Measurements from ENCODE around the gene LITAF. TPM values are rescaled to one million over a fixed set of nuclear protein-coding genes. Genes with fewer than 3 reads are reported as not detected.
A peak's percentile ranks its signal among the peaks of the same experiment; 100 is the strongest.

Gene LITAF
- total and polyA plus RNA-seq, 4 donors: 5.2 to 65.2 (median 36.0) TPM

- TF ChIP-seq JUND (IDR thresholded peaks at IDR 0.05) (peak in 1 of 2 donors; percentile 31), REST (IDR thresholded peaks at IDR 0.05) (no peak), FOXA2 (IDR thresholded peaks at IDR 0.05) (peak; percentile 22), TAF1 (conservative IDR thresholded peaks at IDR 0.05) (no peak), SP1 (IDR thresholded peaks at IDR 0.05) (no peak)
These were observed 2.7 kb downstream of the LITAF start (continued) for GRCh38 chr16:11583889-11584565.

GRCh38 chr16:11583166-11583565, 3.6 kb downstream of the LITAF start:
- DNase-seq (ENCODE audit: low spot score): no peak
- TF ChIP-seq SP1 (IDR thresholded peaks at IDR 0.05) (no peak), MAX (IDR thresholded peaks at IDR 0.05) (no peak), YY1 (IDR thresholded peaks at IDR 0.05) (no peak), ZBTB33 (IDR thresholded peaks at IDR 0.05) (no peak), FOXA2 (IDR thresholded peaks at IDR 0.05) (no peak)

GRCh38 chr16:11582157-11582814, 4.4 kb downstream of the LITAF start:
- TF ChIP-seq FOXA2 (IDR thresholded peaks at IDR 0.05): no peak
- no peak for TF ChIP-seq EGR1 (IDR thresholded peaks at IDR 0.05; ENCODE audit: low read depth in 2 of 2)
- no peak for TF ChIP-seq TAF1 (conservative IDR thresholded peaks at IDR 0.05)
- TF ChIP-seq HNF4G (IDR thresholded peaks at IDR 0.05): no peak
- no peak for TF ChIP-seq ZBTB33 (IDR thresholded peaks at IDR 0.05)
- no peak for TF ChIP-seq SP1 (IDR thresholded peaks at IDR 0.05)
- Histone ChIP-seq H3K36me3 (ENCODE audit: control insufficient read depth in 4 of 4, insufficient read depth in 3 of 4, low read depth in 1 of 4, low read length in 3 of 4) (no peaks in the 10 kb centered on the region), H3K9me3 (ENCODE audit: control insufficient read depth in 4 of 4, low read length in 3 of 4) (no peaks in the 10 kb centered on the region), H3K9ac (ENCODE audit: low read depth in 1 of 2, low read length in 2 of 2) (peak overlapping the region in 1 of 2 donors; percentile 8), H3K4me1 (ENCODE audit: control insufficient read depth in 4 of 4, insufficient read depth in 4 of 4, low read length in 3 of 4) (peaks cover 0 to 29% (median 10%) of the 10 kb centered on the region in 4 donors), H3K27ac (ENCODE audit: low read depth in 1 of 2, low read length in 2 of 2) (no peak overlapping the region), H3K4me3 (ENCODE audit: low read depth in 1 of 3, low read length in 3 of 3) (no peak overlapping the region), H3K27me3 (ENCODE audit: control insufficient read depth in 4 of 4, insufficient read depth in 4 of 4, low read length in 3 of 4) (no peaks in the 10 kb centered on the region)
- no peak for DNase-seq (ENCODE audit: low spot score)
- WGBS: 82% methylated on average over 7 of the region's 7 CpGs

More at GRCh38 chr16:11583166-11583565, 3.6 kb downstream of the LITAF start:
- no peak overlapping the region for H3K4me3 ChIP-seq (ENCODE audit: low read depth in 1 of 3, low read length in 3 of 3)
- H3K36me3 ChIP-seq (ENCODE audit: control insufficient read depth in 4 of 4, insufficient read depth in 3 of 4, low read depth in 1 of 4, low read length in 3 of 4): no peaks in the 10 kb centered on the region
- no peaks in the 10 kb centered on the region for H3K27me3 ChIP-seq (ENCODE audit: control insufficient read depth in 4 of 4, insufficient read depth in 4 of 4, low read length in 3 of 4)
- WGBS: 82% methylated on average over 7 of the region's 7 CpGs
- H3K9me3 ChIP-seq (ENCODE audit: control insufficient read depth in 4 of 4, low read length in 3 of 4): no peaks in the 10 kb centered on the region
- H3K4me1 ChIP-seq (ENCODE audit: control insufficient read depth in 4 of 4, insufficient read depth in 4 of 4, low read length in 3 of 4): peaks cover 0 to 32% (median 10%) of the 10 kb centered on the region in 4 donors
- H3K9ac ChIP-seq (ENCODE audit: low read depth in 1 of 2, low read length in 2 of 2): peak overlapping the region in 1 of 2 donors; percentile 87
- peak overlapping the region in 1 of 2 donors; percentile 13 for H3K27ac ChIP-seq (ENCODE audit: low read depth in 1 of 2, low read length in 2 of 2)
